Body of pancreas (tissue), 4 donors: ENCODE measurements around the gene ANKRD33B. TPM values are rescaled to one million over a fixed set of nuclear protein-coding genes. Genes with fewer than 3 reads are reported as not detected.
"Not testable (repeated sequence)": the region's sequence is repeated elsewhere in the genome, so short reads cannot be mapped to it uniquely, and the experiment has no call there.

Source experiments
- ATAC-seq: fragments of 150-250 bp; one replicate; pipeline ENCODE4 v1.9.1; 2016
- DNase-seq, 4 donors: peaks; one replicate each; pipeline ENCODE4 v3.0.0-alpha.2; 2019
- H3K27ac ChIP-seq, 4 donors: fragments of 200-600 bp; sonication (generic); 1 replicate in 3 of 4; 2 replicates in 1 of 4; pipeline versions ENCODE4 v1.5.1 to v1.6.1; 2016 to 2019; ENCODE audit warnings: mild to moderate bottlenecking in 1 of 4, mixed read lengths in 1 of 4, moderate library complexity in 1 of 4
- H3K27me3 ChIP-seq, 2 donors: fragments of 200-600 bp; sonication (generic); one replicate each; pipeline ENCODE4 v1.6.0; 2016; ENCODE audit warnings: mild to moderate bottlenecking in 1 of 2
- H3K36me3 ChIP-seq, 2 donors: fragments of 200-600 bp; sonication (generic); replicated peaks in 1 of 2; 2 replicates each; pipeline ENCODE4 v1.5.1; 2016; ENCODE audit warnings: low read depth in 2 of 2; ENCODE audit not compliant: insufficient read depth in 1 of 2
- H3K4me1 ChIP-seq: fragments of 200-600 bp; sonication (generic); one replicate; pipeline ENCODE4 v1.6.0; 2016
- H3K4me3 ChIP-seq, 2 donors: fragments of 200-600 bp; sonication (generic); 1 replicate in 1 of 2; 2 replicates in 1 of 2; pipeline ENCODE4 v1.5.1; 2016 to 2019
- H3K9me3 ChIP-seq, 3 donors: fragments of 200-600 bp; sonication (generic); 1 replicate in 2 of 3; 2 replicates in 1 of 3; pipeline ENCODE4 v1.5.1; 2016
- POLR2A ChIP-seq, 3 donors: fragments of 450-650 bp; IDR thresholded peaks; one replicate each; pipeline ENCODE4 v1.6.1; 2016; ENCODE audit warnings: antibody characterized with exemption in 3 of 3, mild to moderate bottlenecking in 2 of 3
- WGBS, 2 donors: methylation state at CpG; one replicate each; pipeline ENCODE4 v1.1.5; 2017; 5-methylcytosine and 5-hydroxymethylcytosine counted together
- intact Hi-C: fragments of 100-400 bp; cut with DNase I; formaldehyde crosslinking; loops from one replicate; pipeline ENCODE4 v1.15.1; 2023
- total RNA-seq, 2 donors: library from RNA; depleted of rRNA; stranded (reverse); fragments of >200 nt; gene quantifications; one replicate each; pipeline ENCODE4 v1.1.0, GENCODE V29; 2016
- TF ChIP-seq, protein P1 (sequence below), 7 experiments: fragments of 450-650 bp in 4 of 7; fragments of 200-600 bp in 3 of 7; sonication (generic) in 3 of 7; IDR thresholded peaks; one replicate each; pipeline ENCODE4 v1.5.1; 2016 to 2019; ENCODE audit warnings: antibody characterized with exemption in 7 of 7

The ANKRD33B gene
- total RNA-seq, 2 donors from 2014 or later: 2.3 to 3.9 TPM

DNA sequence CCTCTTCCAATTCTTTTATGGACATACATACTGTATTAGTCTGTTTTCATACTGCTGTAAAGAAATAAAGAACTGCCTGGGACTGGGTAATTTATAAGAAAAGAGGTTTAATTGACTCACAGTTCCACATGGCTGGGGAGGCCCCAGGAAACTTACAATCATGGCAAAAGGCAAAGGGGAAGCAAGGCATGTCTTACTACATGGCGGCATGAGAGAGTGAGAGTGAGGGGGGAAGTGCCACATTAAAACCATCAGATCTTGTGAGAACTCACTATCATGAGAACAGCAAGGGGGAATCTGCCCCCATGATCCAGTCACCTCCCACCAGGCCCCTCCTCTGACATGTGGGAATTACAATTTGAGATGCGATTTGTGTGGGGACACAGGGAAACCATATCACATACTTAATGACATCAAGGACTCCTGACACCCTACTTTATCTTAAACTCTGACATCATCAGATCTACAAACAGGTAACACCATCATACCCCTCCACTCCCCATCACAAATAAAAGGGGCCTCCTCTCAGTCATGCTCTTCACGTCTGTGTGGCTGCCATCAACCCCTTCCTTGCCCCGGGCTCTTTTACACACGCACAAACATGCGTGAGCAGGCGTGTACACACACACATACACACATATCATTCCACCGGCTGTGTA is 9.7 kb downstream of the ANKRD33B start:
- DNase-seq: no peak
- ATAC-seq: no peak
- Histone ChIP-seq H3K4me3 (no peak overlapping the region), H3K27ac (no peak overlapping the region), H3K27me3 (no peaks in the 10 kb centered on the region), H3K36me3 (no peaks in the 10 kb centered on the region), H3K4me1 (peaks cover 7% of the 10 kb centered on the region), H3K9me3 (no peaks in the 10 kb centered on the region)
- intact Hi-C loops: no loop called here
- WGBS, 2 donors: 88 to 89% methylated on average over 8 of the region's 8 CpGs
- TF ChIP-seq, protein P1, sequence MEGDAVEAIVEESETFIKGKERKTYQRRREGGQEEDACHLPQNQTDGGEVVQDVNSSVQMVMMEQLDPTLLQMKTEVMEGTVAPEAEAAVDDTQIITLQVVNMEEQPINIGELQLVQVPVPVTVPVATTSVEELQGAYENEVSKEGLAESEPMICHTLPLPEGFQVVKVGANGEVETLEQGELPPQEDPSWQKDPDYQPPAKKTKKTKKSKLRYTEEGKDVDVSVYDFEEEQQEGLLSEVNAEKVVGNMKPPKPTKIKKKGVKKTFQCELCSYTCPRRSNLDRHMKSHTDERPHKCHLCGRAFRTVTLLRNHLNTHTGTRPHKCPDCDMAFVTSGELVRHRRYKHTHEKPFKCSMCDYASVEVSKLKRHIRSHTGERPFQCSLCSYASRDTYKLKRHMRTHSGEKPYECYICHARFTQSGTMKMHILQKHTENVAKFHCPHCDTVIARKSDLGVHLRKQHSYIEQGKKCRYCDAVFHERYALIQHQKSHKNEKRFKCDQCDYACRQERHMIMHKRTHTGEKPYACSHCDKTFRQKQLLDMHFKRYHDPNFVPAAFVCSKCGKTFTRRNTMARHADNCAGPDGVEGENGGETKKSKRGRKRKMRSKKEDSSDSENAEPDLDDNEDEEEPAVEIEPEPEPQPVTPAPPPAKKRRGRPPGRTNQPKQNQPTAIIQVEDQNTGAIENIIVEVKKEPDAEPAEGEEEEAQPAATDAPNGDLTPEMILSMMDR (IDR thresholded peaks at IDR 0.05): no peak
- TF ChIP-seq POLR2A (IDR thresholded peaks at IDR 0.05): no peak

DNA sequence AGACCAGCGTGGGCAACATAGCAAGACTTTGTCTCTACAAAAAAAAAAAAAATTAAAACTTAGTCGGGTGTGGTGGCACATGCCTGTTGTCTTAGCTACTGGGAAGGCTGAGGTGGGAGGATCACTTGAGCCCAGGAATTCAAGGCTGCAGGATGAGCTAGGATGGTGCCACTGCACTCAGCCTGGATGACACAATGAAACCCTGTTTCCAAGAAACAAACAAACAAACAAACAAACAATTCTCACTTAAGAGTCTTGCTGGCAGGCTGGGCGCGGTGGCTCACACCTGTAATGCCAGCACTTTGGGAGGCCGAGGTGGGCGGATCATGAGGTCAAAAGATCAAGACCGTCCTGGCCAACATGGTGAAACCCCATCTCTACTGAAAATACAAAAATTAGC is 11.0 kb downstream of the ANKRD33B start:
- H3K4me3 ChIP-seq, DNase-seq, H3K4me1 ChIP-seq, H3K27me3 ChIP-seq, H3K9me3 ChIP-seq, H3K36me3 ChIP-seq, intact Hi-C loops, ATAC-seq, H3K27ac ChIP-seq: not testable (repeated sequence)
- WGBS, 2 donors: 79 to 90% methylated on average over 6 of the region's 7 CpGs

DNA sequence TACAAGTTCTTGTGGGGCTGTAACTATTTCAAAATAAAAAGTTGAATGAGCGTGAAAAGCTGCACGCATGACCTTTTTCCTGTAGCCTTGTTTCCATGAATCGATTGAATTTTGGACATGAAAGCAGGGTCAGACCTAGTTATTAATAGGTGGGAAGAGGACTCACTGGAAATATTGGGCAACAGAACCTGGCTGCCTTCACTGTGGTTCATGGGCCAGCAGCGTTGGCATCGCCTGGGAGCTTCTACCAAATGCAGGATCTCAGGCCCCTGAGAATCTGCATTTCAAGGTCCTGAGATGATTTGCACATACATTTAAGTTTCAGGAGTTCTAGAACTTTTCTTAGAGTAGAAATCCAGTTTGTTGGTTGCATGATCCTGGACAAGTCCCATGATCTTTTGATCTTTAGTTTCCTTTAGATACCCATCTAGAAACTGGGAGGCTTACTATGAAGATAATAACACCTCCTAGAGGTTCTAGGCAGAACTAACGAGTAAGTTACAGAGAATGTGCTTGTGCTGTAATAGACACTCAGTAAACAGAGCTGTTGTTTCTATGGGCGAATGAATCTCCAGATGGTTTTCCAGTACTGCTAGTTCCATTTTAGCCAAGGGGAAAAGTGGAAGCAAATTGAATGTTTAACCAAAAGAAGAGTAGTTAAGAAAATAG is 12.4 kb downstream of the ANKRD33B start:
- ATAC-seq (no peak), DNase-seq (no peak)
- Histone ChIP-seq H3K4me1 (peaks cover 7% of the 10 kb centered on the region), H3K27me3 (no peaks in the 10 kb centered on the region), H3K36me3 (no peaks in the 10 kb centered on the region), H3K9me3 (no peaks in the 10 kb centered on the region), H3K4me3 (no peak overlapping the region), H3K27ac (no peak overlapping the region)
- TF ChIP-seq, protein P1 (IDR thresholded peaks at IDR 0.05): no peak
- no peak for TF ChIP-seq POLR2A (IDR thresholded peaks at IDR 0.05)
- intact Hi-C loops: no loop called here
- WGBS, 2 donors: 82 to 83% methylated on average over 7 of the region's 7 CpGs

DNA sequence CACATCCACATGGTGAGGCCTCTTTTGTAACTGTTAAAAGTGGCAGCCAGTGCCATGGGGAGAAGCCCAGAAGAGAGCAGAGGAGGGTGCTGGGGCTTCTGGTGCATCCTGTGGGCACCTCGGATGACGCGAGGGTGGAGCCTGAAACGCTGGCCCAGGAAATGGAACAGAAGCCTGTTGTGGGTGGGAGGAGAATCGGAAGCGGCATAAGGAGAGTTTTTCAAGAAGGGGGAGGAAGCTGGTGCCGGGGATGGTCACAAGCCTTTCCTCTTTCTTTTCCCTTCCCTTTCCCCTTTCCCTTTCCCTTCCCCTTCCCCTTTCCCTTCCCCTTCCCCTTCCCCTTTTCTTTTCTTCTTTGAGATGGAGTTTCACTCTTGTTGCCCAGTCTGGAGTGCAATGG is 12.9 kb downstream of the ANKRD33B start:
- 63 to 75% methylated on average over 7 of the region's 7 CpGs for WGBS, 2 donors
- ATAC-seq (no peak), DNase-seq (no peak)
- intact Hi-C loops: no loop called here
- Histone ChIP-seq H3K27me3 (no peaks in the 10 kb centered on the region), H3K9me3 (no peaks in the 10 kb centered on the region), H3K36me3 (no peaks in the 10 kb centered on the region), H3K27ac (no peak overlapping the region), H3K4me3 (no peak overlapping the region), H3K4me1 (peaks cover 7% of the 10 kb centered on the region)
- TF ChIP-seq, protein P1 (IDR thresholded peaks at IDR 0.05): no peak
- no peak for TF ChIP-seq POLR2A (IDR thresholded peaks at IDR 0.05)

DNA sequence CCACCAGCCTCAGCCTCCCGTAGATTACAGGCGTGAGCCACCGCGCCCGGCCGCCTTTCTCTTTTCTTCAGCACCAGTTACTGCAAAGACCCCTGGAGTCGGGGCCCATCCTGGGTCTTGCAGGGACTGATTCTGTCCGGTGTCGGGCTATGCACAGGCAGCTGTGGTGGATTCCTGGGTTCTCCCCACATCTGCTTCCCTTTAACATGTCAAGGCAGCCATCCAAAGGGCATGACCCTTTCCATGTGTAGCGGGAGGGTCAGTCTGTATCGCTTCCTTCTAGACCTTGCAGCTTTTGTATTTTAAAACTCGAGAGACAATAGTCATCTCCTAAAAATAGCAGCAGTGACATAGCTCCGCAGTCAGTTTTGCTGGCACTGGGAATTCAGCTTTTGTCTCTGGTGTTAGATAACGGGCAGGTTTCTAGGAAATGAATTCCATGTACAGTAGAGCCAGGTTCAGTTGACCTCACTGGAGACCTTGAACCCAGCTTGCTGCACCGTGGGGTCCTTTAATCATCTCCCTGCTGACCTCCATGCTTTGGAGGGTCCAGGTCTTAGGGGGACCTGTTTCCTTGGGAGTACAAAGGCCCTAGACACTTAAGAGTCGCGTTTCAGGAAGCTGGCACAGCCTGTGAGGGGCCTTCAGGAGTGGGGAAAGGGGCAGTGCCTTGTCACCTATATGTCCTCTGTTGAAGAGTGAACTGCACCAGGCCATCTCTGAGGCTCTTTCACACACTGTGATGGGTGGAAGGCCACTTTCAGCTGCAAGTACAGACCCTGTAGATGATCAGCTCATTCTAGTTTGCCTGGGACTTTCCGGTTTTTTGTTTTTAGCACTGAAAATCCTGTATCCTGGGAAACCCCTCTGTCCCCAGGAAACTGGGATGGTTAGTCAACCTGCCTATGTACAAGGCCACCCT is 13.8 kb downstream of the ANKRD33B start:
- Histone ChIP-seq H3K27me3 (no peaks in the 10 kb centered on the region), H3K4me1 (peaks cover 7% of the 10 kb centered on the region), H3K4me3 (no peak overlapping the region), H3K27ac (peak overlapping the region in 2 of 4 donors; percentile 17 to 49), H3K9me3 (no peaks in the 10 kb centered on the region), H3K36me3 (no peaks in the 10 kb centered on the region)
- WGBS, 2 donors: 66 to 72% methylated on average over 15 to 18 of the region's 18 CpGs
- ATAC-seq (peak; percentile 66), DNase-seq (no peak)
- intact Hi-C loops: no loop called here
- TF ChIP-seq, protein P1 (IDR thresholded peaks at IDR 0.05): no peak
- no peak for TF ChIP-seq POLR2A (IDR thresholded peaks at IDR 0.05)
